AG04450 (cell line): Measurements from ENCODE around the gene B4GALT1. TPM values are rescaled to one million over a fixed set of nuclear protein-coding genes. Genes with fewer than 3 reads are reported as not detected.
"Not testable (repeated sequence)": the region's sequence is repeated elsewhere in the genome, so short reads cannot be mapped to it uniquely, and the experiment has no call there.

Experiments used
- CTCF ChIA-PET: fragments of 300-600, 350-600 bp; formaldehyde crosslinking; extraction: SDS; loops from one replicate; lab custom pipeline; 2022; ENCODE audit warnings: antibody characterized with exemption, inconsistent platforms; lab: Charles Lee
- POLR2A ChIA-PET: fragments of 350-600 bp; formaldehyde crosslinking; extraction: SDS; loops from one replicate; lab custom pipeline; 2021; ENCODE audit warnings: antibody characterized with exemption, inconsistent platforms; lab: Yijun Ruan, JAX
- DNase-seq: peaks from one replicate; pipeline ENCODE4 v3.0.0-alpha.2; 2011; ENCODE audit warnings: low read depth, low spot score
- H3K27ac ChIP-seq: one replicate; pipeline ENCODE4 v1.5.1; 2012; ENCODE audit warnings: low read depth, low read length, control low read depth
- H3K27me3 ChIP-seq: one replicate; pipeline ENCODE4 v1.6.0; 2012; ENCODE audit warnings: low read length; ENCODE audit not compliant: control insufficient read depth, insufficient read depth
- H3K4me3 ChIP-seq: 2 replicates; pipeline ENCODE4 v1.5.1; 2011; ENCODE audit warnings: mild to moderate bottlenecking, low read depth, low read length, control low read depth
- H3K9me3 ChIP-seq: 2 replicates; pipeline ENCODE4 v1.5.1; 2012; ENCODE audit warnings: low read length; ENCODE audit not compliant: control insufficient read depth, insufficient read depth
- polyA plus RNA-seq: library from polyadenylated mRNA; depleted of rRNA; stranded (reverse); fragments of >200 nt; gene quantifications from 2 replicates; pipeline ENCODE4 v1.2.3, GENCODE V29; 2011
- TF ChIP-seq, protein P1 (sequence below): IDR thresholded peaks from 2 replicates; pipeline ENCODE4 v1.5.1; 2011; ENCODE audit warnings: low read depth, low read length, control low read depth, inconsistent platforms

Gene B4GALT1
- polyA plus RNA-seq, 1 experiment: 57.0 TPM

DNA sequence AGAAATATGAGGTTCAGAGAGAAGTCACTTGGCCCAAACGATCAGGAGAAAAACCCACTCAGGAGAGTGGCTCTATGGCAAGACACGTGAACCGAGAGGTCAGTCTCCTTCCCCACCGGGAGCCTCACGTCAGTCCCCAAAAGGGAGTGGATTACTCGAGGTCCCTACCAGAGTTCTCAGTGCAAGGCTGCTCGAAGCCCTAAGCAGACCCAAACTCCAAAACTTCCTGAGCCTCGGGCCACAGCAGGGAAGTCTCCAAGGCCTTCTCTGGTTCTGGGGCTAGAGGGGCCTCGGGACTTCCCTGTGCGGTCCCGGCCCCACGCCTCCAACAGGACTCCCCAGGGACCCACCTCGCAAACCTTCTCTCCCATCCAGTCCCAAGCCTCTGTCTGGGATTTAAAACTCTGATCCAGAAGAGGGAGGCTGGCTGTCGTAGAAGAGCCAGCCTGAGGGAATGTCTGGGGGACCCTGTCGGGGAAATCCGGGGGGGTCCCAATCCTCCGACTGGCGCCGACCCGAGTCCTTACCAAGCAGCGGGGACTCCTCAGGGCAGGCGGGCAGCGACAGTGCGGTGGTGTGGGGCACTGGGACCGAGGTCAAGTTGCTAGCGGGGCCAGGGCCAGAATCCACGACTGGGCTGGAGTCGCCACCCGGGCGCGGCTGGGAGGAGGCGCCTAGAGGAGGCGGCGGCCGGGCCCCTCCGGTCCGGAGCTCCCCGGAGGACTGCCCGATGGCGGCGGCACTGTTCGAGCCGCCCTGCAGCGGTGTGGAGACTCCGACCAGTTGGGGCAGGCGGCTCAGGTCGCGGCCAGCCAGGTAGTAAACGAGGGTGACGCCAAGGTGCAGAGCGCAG lies 679 bp downstream of the B4GALT1 start:
- peak overlapping the region; percentile 89 for H3K4me3 ChIP-seq
- POLR2A ChIA-PET: interaction anchor here (0.6 to 2.3 kb wide), 7 partner anchors 9 to 234 kb away, joined by 3 to 13 read pairs (median 4); no protein-coding TSS in a partner anchor
- DNase-seq: no peak
- CTCF ChIA-PET: interaction anchor here (0.6 to 2.7 kb wide), 2 partner anchors 37 to 60 kb away, joined by 3 to 10 read pairs; no protein-coding TSS in a partner anchor
- TF ChIP-seq, protein P1, sequence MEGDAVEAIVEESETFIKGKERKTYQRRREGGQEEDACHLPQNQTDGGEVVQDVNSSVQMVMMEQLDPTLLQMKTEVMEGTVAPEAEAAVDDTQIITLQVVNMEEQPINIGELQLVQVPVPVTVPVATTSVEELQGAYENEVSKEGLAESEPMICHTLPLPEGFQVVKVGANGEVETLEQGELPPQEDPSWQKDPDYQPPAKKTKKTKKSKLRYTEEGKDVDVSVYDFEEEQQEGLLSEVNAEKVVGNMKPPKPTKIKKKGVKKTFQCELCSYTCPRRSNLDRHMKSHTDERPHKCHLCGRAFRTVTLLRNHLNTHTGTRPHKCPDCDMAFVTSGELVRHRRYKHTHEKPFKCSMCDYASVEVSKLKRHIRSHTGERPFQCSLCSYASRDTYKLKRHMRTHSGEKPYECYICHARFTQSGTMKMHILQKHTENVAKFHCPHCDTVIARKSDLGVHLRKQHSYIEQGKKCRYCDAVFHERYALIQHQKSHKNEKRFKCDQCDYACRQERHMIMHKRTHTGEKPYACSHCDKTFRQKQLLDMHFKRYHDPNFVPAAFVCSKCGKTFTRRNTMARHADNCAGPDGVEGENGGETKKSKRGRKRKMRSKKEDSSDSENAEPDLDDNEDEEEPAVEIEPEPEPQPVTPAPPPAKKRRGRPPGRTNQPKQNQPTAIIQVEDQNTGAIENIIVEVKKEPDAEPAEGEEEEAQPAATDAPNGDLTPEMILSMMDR: no peak
- no peaks in the 10 kb centered on the region for H3K27me3 ChIP-seq
- H3K27ac ChIP-seq: peak overlapping the region; percentile 65
- no peaks in the 10 kb centered on the region; the same call in 1 of the 2 replicates for H3K9me3 ChIP-seq

DNA sequence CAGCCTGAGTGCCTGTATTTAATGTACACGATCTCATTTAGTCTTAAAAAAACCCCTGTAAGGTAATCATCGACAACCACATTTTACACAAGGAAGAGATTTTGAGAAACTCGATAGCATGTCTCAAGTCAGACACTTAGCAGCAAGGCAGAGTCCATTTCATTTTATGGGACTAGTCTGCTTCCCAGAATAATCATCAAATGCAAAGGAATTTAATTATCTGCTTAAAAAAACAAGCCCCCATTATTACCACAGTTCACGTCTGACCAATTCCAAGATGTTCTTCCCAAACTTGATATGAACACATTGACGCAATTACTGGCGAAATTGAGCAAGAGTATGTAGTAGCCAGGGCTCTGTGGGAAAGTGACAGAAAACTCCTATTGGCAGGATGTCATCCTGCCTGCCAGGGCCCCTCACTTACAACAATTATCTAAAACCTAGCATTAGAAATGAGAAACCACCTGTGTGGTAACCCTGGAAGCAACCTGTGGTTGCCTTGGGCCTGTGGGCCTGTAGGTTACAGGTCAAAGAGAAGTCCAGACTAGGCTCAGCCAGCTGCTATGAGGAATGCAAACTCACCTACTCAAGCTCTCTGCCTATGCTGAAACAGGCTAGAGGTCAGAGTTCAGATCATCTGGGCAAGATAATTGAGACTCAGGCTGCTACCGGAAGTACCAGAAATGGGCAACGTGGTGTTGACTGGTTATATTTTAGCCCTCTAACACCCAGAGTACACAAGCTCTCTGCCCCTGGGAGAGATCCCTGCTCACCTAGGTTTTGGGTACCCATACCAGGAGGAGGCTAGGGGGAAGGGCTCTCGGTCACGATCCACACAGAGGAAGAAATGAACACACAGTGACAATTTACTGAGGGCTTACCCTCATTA lies 1.6 kb downstream of the B4GALT1 start:
- TF ChIP-seq, protein P1: no peak
- peak overlapping the region; percentile 89 for H3K4me3 ChIP-seq
- ChIA-PET POLR2A (interaction anchor here (2.3 kb wide), 1 partner anchor 14 kb away, joined by 12 read pairs; no protein-coding TSS in a partner anchor), CTCF (interaction anchor here (2.7 kb wide), 1 partner anchor 61 kb away, joined by 10 read pairs; no protein-coding TSS in a partner anchor)
- peak overlapping the region; percentile 42 for H3K27ac ChIP-seq
- DNase-seq: no peak
- no peaks in the 10 kb centered on the region for H3K27me3 ChIP-seq
- H3K9me3 ChIP-seq: no peaks in the 10 kb centered on the region; the same call in 1 of the 2 replicates

DNA sequence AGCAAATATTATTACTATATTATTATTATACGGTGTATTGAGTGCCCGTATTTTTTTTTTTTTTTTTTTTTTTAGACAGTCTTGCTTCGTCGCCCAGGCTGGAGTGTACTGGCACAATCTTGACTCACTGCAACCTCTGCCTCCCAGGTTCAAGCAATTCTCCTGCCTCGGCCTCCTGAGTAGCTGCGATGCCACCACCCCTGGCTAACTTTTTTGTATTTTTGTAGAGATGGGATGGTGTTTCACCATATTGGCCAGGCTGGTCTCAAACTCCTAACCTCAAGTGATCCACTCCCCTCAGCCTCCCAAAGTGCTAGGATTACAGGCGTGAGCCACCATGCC lies 2.2 kb downstream of the B4GALT1 start:
- H3K27me3 ChIP-seq, DNase-seq, H3K9me3 ChIP-seq, POLR2A ChIA-PET, CTCF ChIA-PET: not testable (repeated sequence)
- Histone ChIP-seq H3K27ac (peak overlapping the region; percentile 42), H3K4me3 (peak overlapping the region; percentile 89)

DNA sequence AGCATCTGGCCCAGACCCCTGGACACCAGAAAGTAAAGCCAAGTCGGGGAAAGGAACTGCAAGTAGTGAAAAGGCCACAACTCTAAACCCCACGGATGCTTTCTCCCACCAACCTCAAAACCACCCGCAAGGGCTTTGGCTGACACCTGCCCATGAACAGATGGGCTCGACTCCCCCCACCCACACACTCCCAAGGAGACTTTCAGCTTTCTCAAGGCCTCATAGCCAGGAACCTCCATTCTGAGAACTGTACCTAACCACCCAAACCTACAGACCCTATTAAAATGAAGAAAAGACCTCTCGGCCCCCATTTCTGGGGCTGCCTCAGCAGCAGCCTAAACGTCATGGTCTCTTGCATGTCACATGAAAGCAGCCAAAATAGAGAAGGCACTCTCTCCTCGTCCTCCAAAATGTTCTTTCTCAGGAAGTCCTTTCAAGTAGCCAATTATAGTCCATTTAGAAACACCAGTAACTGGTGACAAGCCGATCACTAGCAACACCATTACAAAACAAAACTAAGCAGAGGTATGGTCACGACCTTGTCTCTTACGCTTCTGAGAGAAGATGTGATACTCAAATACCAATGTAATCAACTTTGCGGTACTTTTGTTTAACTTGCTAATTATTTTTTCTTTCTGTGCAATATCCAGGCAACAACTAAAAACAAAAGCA lies 2.9 kb downstream of the B4GALT1 start:
- no peaks in the 10 kb centered on the region for H3K27me3 ChIP-seq
- ChIA-PET CTCF (no interaction called here), POLR2A (interaction anchor here (2.0 kb wide), 1 partner anchor 13 kb away, joined by 5 read pairs; no protein-coding TSS in a partner anchor)
- H3K9me3 ChIP-seq: no peaks in the 10 kb centered on the region; the same call in 1 of the 2 replicates
- no peak for DNase-seq
- TF ChIP-seq, protein P1: no peak
- H3K27ac ChIP-seq: no peak overlapping the region
- H3K4me3 ChIP-seq: peak overlapping the region; percentile 41
